AG09319 (cell line): Measurements from ENCODE around the gene ATP13A5.

ENCODE experiments used
- DNase-seq: peaks from one replicate; pipeline ENCODE4 v3.0.0-alpha.2; 2010; ENCODE audit warnings: low read depth; ENCODE audit errors: extremely low read depth
- CTCF ChIP-seq: IDR thresholded peaks from 2 replicates; pipeline ENCODE4 v1.5.1; 2011; ENCODE audit warnings: low read depth, mild to moderate bottlenecking, inconsistent platforms, low read length, moderate library complexity

The ATP13A5 gene

GRCh38 chr3:193240850-193241706 is 137.5 kb downstream of the ATP13A5 start, which contains the start of gene PLAAT1:
Gene PLAAT1, plus strand, starts transcription at chr3:193241222. Its CDS starts 14,429 bp downstream, at chr3:193255651.
- no peak for DNase-seq
- TF ChIP-seq CTCF, result no peak

- no peak for DNase-seq
- no peak for TF ChIP-seq CTCF
Observed at GRCh38 chr3:193240436-193240849, 138.1 kb downstream of the ATP13A5 start.

- no peak for TF ChIP-seq CTCF
- no peak for DNase-seq
Observed at GRCh38 chr3:193237030-193237429, 141.5 kb downstream of the ATP13A5 start.

DNA sequence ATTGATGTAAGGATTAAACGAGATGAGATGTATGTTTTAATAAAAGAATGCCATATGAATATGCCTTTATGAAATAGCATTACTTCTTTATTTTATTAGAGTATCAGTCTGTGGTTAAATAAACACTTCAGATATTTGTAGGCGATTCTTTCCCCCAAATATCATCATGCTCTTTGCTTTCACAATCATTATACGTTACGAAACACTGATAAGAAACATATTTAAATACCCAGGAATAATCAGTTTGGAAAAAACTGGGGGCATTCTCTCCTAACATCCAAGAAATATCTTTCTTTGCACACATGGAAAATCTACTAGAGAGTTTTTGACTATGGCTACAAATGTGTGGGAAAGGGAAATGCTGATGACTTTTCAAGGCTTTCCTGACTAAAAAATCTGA is 142.0 kb downstream of the ATP13A5 start:
- DNase-seq, result no peak

GRCh38 chr3:193231201-193231600 is 147.4 kb downstream of the ATP13A5 start:
- no peak for DNase-seq
- no peak for TF ChIP-seq CTCF

More for the DNA sequence above, 142.0 kb downstream of the ATP13A5 start:
- no peak for TF ChIP-seq CTCF

DNA sequence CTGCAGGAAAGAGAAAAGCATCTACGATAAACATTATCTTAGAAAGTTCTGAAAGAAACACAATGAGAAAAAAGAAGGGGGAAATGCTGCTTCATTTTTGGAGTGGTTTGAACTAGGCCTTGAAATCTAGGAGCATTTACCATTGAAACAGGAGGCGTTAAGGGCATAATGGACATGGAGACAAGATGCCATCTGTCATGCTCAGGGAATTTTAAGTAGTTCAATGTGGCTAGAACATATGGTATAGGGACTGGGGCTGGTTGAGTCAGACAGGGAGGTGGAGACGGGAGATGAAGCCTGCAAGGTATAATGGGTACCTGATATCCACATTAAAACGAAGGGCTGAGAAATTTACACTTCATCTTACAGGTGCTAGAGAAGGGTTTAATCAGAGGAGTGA is 147.9 kb downstream of the ATP13A5 start:
- no peak for TF ChIP-seq CTCF
- DNase-seq, result no peak

DNA sequence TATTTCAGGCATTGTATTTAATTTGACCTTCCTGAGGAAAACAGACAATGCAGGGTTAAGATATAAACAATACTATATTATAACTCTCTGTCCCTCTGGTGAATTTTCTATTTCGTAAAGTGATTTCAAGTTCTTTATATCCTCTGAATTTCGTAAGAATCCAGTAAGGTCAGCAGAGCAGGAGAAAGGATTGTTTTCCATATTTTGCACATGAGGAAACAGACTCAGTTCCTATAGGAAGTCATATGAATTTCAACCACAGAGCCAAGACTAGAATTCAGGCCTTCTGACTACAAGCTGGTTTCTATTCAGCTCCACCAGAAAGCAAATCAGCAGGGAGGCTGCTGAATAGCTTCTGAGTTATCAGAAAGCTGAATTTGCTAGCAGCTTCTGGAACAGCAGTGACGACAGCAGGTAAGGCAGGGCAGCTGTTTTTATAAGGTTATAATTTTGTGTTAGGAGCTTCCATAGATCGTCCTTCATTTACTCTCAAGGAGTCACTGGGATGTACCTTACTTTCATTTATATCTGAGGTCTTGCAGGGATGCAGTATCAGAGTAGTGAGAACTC is 148.6 kb downstream of the ATP13A5 start:
- no peak for DNase-seq
- no peak for TF ChIP-seq CTCF
